OCI-LY3 (cell line): ENCODE measurements around the gene EPC1.

ENCODE experiments used
- H2AFZ ChIP-seq: fragments of 200-600, 300-600 bp; shearing (Covaris generic); 2 replicates; pipeline ENCODE4 v1.6.0; 2014; ENCODE audit warnings: antibody characterized with exemption, low read depth, low read length
- H3K27ac ChIP-seq: fragments of 200-600, 300-600 bp; sonication (generic); 2 replicates; pipeline ENCODE4 v1.5.1; 2014; ENCODE audit warnings: mild to moderate bottlenecking, low read length, moderate library complexity, mixed read lengths
- H3K27me3 ChIP-seq: fragments of 200-600, 300-600 bp; sonication (generic); 2 replicates; pipeline ENCODE4 v1.6.1; 2014; ENCODE audit warnings: low read depth, low read length, mixed read lengths
- H3K36me3 ChIP-seq: fragments of 200-600, 300-600 bp; sonication (generic); replicated peaks from 2 replicates; pipeline ENCODE3; 2014; ENCODE audit warnings: low read depth, low read length, mixed read lengths
- H3K4me1 ChIP-seq: fragments of 300-600, 200-600 bp; sonication (generic); 2 replicates; pipeline ENCODE4 v1.6.1; 2014; ENCODE audit warnings: low read length, mixed read lengths
- H3K4me2 ChIP-seq: fragments of 200-600, 300-600 bp; sonication (generic); 2 replicates; pipeline ENCODE4 v1.6.1; 2014; ENCODE audit warnings: low read length, mixed read lengths
- H3K4me3 ChIP-seq: fragments of 300-600, 200-600 bp; sonication (generic); 2 replicates; pipeline ENCODE4 v1.5.1; 2014; ENCODE audit warnings: antibody characterized with exemption, mild to moderate bottlenecking, low read length, moderate library complexity
- H3K79me2 ChIP-seq: fragments of 300-600, 200-600 bp; shearing (Covaris generic); 2 replicates; pipeline ENCODE4 v1.6.1; 2014; ENCODE audit warnings: mild to moderate bottlenecking, low read length, mixed read lengths
- H3K9ac ChIP-seq: fragments of 300-600, 200-600 bp; shearing (Covaris generic); 2 replicates; pipeline ENCODE4 v1.6.0; 2014; ENCODE audit warnings: mild to moderate bottlenecking, low read length, moderate library complexity
- H3K9me3 ChIP-seq: fragments of 200-600, 300-600 bp; shearing (Covaris generic); 2 replicates; pipeline ENCODE4 v1.6.1; 2014; ENCODE audit warnings: low read length, mixed read lengths; ENCODE audit not compliant: insufficient read depth
- H4K20me1 ChIP-seq: fragments of 200-600, 300-600 bp; sonication (generic); 2 replicates; pipeline ENCODE4 v1.6.1; 2016; ENCODE audit warnings: low read length, mixed read lengths; ENCODE audit not compliant: insufficient read depth
- CTCF ChIP-seq: fragments of 200-600, 300-600 bp; sonication (generic); IDR thresholded peaks from 2 replicates; pipeline ENCODE4 v1.5.1; 2014; ENCODE audit warnings: antibody characterized with exemption, low read length, low read depth
- EZH2phosphoT487 ChIP-seq: fragments of 200-600 bp; shearing (Covaris generic); IDR thresholded peaks from 2 replicates; pipeline ENCODE4 v1.6.1; 2018; ENCODE audit warnings: antibody characterized with exemption, mixed run types, low read depth

The EPC1 gene

GRCh38 chr10:32347363-32348022 is 535 bp upstream of the EPC1 start:
- Histone ChIP-seq H3K4me1 (peaks cover 9% of the 10 kb centered on the region; the same call in 1 of the 2 replicates), H3K27ac (peak overlapping the region; percentile 98), H3K79me2 (peaks cover 37% of the 10 kb centered on the region), H3K4me3 (peak overlapping the region; percentile 100), H2AFZ (peak overlapping the region; percentile 55; the same call in 1 of the 2 replicates), H3K9me3 (no peaks in the 10 kb centered on the region), H3K36me3 (peaks cover 9% of the 10 kb centered on the region), H3K9ac (peak overlapping the region; percentile 100), H4K20me1 (peaks cover 20% of the 10 kb centered on the region; the same call in 1 of the 2 replicates), H3K27me3 (no peaks in the 10 kb centered on the region), H3K4me2 (peak overlapping the region; percentile 64)
- no peak for TF ChIP-seq EZH2phosphoT487
- TF ChIP-seq CTCF: no peak

GRCh38 chr10:32346134-32346550 is 816 bp downstream of the EPC1 start:
- H3K4me3 ChIP-seq: peak overlapping the region; percentile 100
- TF ChIP-seq EZH2phosphoT487 (no peak), CTCF (peak; percentile 74)
- H4K20me1 ChIP-seq: peaks cover 33% of the 10 kb centered on the region
- peak overlapping the region; percentile 84 for H3K4me2 ChIP-seq
- H3K9ac ChIP-seq: peak overlapping the region; percentile 100
- H3K9me3 ChIP-seq: no peaks in the 10 kb centered on the region
- H2AFZ ChIP-seq: peak overlapping the region; percentile 84
- H3K79me2 ChIP-seq: peaks cover 50% of the 10 kb centered on the region
- peaks cover 17% of the 10 kb centered on the region for H3K4me1 ChIP-seq
- H3K27me3 ChIP-seq: no peaks in the 10 kb centered on the region
- peaks cover 9% of the 10 kb centered on the region for H3K36me3 ChIP-seq
- peak overlapping the region; percentile 98 for H3K27ac ChIP-seq

GRCh38 chr10:32341596-32341995 is 5.4 kb downstream of the EPC1 start:
- peaks cover 76% of the 10 kb centered on the region for H4K20me1 ChIP-seq
- no peak overlapping the region for H3K4me3 ChIP-seq
- peaks cover 9% of the 10 kb centered on the region for H3K36me3 ChIP-seq
- peaks cover 29% of the 10 kb centered on the region for H3K4me1 ChIP-seq
- H3K27me3 ChIP-seq: no peaks in the 10 kb centered on the region
- no peak overlapping the region for H3K4me2 ChIP-seq
- H3K9me3 ChIP-seq: no peaks in the 10 kb centered on the region
- H3K9ac ChIP-seq: no peak overlapping the region
- H3K79me2 ChIP-seq: peaks cover 96% of the 10 kb centered on the region
- H3K27ac ChIP-seq: no peak overlapping the region
- no peak overlapping the region for H2AFZ ChIP-seq
- no peak for TF ChIP-seq CTCF
- no peak for TF ChIP-seq EZH2phosphoT487

GRCh38 chr10:32340596-32341180 is 6.3 kb downstream of the EPC1 start:
- Histone ChIP-seq H3K27ac (no peak overlapping the region), H3K9me3 (no peaks in the 10 kb centered on the region), H2AFZ (no peak overlapping the region), H4K20me1 (peaks cover 79% of the 10 kb centered on the region), H3K27me3 (no peaks in the 10 kb centered on the region), H3K9ac (no peak overlapping the region), H3K79me2 (peaks cover 99% of the 10 kb centered on the region), H3K4me2 (no peak overlapping the region), H3K4me3 (no peak overlapping the region), H3K4me1 (peaks cover 29% of the 10 kb centered on the region), H3K36me3 (peaks cover 9% of the 10 kb centered on the region)
- TF ChIP-seq CTCF: no peak
- no peak for TF ChIP-seq EZH2phosphoT487
